AG20443 (cell line): ENCODE data around the gene SDF2L1.
"Not testable (repeated sequence)": the region's sequence is repeated elsewhere in the genome, so short reads cannot be mapped to it uniquely, and the experiment has no call there.

ENCODE experiments used
- DNase-seq: peaks from one replicate; pipeline ENCODE4 v3.0.0; 2012; ENCODE audit warnings: low spot score, mixed read lengths

The SDF2L1 gene, protein sequence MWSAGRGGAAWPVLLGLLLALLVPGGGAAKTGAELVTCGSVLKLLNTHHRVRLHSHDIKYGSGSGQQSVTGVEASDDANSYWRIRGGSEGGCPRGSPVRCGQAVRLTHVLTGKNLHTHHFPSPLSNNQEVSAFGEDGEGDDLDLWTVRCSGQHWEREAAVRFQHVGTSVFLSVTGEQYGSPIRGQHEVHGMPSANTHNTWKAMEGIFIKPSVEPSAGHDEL

DNA sequence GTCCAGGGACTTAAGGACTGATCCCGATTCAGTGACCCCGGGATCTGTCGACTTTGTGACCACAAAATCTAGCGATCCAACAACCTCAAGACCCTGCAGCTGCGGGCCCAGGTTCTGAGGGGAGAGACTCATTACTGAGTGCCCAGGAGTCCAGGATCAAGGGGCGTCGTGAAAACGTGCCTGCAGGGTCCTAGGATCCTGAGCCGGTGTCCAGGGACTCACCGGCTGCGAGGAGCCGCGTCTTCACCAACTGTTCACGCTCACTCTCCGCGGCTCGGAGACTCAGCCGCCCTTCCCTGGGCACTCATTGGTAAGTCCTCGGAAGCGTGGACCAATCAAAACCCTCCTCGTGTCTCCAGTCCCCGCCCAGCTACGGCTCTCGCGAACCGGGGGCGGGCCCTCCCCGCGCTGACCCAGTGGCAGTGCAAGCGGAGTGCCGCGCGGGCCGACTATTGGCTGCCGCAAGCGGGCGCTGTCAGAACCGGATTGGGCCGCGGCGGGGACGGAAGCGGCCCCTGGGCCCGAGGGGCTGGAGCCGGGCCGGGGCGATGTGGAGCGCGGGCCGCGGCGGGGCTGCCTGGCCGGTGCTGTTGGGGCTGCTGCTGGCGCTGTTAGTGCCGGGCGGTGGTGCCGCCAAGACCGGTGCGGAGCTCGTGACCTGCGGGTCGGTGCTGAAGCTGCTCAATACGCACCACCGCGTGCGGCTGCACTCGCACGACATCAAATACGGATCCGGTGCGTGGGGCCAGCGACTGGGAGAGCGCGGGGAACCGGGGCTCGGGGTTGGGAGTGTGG, at the start of gene SDF2L1:
Gene SDF2L1 (plus strand): TSS at position 514 of the 795 bp plus-strand sequence. CDS start 35 bp downstream, at position 549.
- peak; percentile 99 for DNase-seq

DNA sequence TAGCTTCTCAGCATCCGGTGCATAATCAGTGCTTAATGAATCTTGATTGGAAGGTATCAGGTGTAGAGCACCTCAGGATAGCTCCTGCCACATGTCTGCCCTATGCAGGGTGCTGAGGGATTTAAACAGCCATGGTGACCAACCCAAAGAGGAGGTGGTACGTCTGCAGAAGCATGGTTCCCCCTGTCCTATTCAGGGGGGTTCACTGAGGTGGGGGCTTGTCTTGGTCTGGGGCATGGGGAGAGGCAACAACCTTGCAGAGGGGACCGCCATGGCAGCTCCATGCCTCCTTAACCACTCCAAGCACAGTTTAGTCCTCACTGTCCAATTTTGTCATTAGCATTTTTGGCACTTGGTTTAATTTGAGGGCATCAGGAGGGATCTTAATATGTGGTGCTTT, 49.7 kb upstream of the SDF2L1 start:
- DNase-seq, result no peak

DNA sequence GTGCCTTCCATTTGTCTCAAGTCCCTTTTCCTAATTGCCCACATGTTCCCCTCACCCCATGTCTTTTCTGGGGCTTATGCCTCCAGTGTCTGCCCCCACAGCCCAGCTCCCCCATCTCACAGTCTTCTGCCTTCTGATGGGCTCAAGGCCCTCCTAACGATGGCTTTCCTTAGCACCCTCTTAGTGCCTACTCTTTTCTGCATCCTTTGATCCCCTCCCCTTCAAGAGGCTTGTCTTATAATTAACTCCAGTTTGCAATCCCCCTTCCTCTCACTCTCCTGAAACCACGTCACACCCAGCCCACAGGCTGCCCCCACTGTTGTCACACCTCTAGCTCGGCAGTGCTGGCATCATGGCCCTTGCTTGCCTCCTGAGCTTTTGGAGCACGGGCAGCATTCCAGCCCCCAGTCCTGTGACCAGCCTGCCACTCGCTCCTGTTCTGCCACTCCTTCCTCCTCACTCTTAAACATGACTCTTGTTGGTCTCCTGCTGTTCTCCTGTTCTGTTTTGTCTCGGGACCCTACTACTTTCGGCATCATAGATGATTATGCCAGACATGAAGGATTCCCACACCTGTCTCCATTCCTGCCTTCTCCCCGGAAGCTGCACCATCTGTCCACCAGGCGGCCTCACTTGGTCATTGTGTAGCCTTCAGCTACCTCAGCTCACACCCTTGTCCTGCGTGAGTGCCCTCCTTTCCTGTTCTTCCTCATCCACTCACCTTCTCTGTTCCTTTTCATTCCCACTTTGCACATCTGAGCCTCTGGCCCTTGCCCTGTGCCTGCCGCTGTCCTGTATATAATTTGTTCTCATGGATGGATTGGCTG, 48.5 kb upstream of the SDF2L1 start:
- DNase-seq, result no peak

DNA sequence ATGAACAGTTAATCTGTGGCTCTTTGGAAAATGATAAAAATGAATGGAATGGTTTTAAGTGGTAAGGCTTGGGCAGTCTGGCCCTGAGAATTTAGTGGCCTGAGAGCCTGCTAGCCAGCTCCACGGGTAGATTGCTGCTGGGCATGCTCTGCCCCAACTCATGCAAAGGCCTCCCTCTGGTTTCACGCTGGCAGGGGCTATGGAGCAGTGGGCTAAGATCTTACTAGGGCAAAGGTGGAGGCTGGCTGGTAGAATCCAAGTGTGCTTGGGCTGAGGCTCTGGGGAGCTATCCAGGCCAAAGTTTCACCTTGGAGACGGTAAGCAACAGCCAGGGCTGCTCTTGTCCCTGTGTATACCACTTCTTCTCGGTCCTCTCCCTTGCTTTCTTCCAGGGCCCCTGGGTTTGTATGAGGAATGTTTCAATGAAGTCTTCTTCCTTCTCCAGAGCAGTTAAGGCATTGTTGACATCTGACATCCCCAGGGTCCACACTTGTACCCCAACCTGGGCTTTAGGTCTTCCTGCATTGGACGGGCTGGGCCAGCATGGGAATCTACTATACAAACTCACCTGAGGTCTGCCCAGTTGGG, 47.1 kb upstream of the SDF2L1 start:
- no peak for DNase-seq

DNA sequence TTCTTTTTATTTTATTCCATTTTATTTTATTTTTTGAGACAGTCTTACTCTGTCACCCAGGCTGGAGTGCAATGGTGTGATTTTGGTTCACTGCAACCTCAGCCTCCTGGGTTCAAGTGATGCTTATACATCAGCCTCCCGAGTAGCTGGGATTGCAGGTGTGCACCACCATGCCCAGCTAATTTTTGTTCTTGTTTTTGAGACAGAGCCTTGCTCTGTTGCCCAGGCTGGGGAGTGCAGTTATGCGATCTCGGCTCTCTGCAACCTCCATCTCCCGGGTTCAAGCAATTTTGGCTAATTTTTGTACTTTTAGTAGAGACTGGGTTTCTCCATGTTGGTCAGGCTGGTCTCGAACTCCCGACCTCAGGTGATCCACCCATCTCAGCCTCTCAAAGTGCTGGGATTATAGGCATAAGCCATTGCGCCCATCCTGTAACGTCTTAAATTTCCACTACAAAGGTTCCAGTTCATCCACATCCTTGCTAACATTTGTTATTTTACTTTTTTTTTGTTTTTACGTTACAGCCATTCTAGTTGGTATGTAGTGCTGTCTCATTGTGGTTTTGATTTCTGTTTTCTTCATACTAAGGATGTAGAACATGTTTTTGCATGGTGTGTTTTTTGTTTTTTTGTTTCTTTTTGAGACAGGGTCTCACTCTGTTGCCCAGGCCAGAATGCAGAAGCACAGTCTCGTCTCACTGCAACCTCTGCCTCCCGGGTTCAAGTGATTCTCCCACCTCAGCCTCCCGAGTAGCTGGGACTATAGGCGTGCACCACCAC, 45.6 kb upstream of the SDF2L1 start:
- not testable (repeated sequence) for DNase-seq

DNA sequence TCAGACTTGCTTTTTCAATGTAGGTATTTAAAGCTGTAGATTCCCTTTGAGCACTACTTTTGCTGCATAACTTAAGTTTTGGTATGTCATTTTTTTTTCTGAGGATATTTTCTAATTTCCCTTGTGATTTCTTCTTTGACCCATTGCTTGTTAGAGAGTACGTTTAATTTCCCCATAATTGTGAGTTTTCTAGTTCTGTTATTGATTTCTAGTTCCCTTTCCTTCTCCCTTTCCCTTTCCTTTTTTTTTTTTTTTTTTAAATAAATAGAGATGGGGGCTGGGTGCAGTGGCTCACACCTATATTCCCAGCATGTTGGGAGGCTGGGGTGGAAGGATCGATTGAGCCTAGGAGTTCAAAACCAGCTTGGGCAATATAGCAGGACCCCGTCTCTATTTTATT, 43.8 kb upstream of the SDF2L1 start:
- no peak for DNase-seq

DNA sequence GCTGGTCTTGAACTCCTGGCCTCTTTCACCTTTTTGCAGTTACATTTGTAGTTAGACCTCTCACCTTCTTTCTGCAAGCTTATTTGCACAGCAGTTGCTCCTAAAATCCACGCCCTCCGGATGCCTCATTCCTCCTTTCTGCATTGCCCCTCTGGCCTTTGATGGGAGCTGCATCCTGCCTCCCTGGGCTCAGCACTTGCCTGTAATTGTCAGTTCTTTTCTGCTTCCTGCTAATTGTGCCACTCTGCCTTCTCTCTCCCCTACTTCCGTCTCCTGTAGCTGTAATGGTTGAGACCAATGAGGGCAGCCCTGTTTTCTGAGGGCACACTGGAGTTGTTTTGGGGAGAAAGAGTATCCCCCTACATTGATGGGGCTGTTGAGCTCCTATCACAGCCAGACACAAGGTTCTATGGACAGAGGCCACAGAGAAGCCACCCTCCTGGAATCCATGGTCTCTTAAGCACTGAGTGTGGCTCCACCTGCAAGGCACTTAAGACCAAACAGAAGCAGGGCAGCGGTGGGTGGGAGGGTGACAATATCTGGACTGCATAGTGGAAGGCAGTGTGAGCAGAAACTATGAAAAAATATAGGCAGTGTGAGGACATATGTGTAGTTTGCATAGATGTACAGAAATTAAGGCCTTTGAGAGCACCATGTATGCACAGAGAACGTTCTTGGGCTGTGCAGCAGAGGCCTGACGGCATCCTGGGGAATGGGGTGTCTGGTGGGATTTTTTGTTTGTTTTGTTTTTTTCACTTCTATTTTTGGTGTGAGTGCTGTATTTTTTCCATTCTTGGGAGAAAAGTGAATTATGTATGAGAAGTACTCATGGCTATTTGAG, 42.8 kb upstream of the SDF2L1 start:
- no peak for DNase-seq

DNA sequence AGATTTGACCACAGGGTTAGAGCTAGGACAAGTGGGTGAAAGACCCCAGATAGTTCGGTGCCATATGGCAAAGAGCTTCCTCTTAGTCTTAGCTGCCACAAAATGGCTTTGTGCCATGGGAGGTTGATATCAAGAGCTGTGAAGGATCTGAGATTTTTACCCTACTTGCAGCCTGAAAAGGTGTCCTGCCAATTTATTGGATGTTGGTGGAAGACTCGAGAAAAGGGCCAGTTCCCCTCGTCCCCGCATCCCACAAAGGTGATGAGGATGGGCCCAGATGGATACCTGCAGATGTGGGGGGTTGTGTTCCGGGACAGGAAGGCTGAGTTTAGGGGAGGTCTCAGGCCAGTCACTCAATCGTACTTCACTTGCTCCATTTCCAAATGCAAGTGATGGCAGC, 39.5 kb upstream of the SDF2L1 start:
- no peak for DNase-seq

DNA sequence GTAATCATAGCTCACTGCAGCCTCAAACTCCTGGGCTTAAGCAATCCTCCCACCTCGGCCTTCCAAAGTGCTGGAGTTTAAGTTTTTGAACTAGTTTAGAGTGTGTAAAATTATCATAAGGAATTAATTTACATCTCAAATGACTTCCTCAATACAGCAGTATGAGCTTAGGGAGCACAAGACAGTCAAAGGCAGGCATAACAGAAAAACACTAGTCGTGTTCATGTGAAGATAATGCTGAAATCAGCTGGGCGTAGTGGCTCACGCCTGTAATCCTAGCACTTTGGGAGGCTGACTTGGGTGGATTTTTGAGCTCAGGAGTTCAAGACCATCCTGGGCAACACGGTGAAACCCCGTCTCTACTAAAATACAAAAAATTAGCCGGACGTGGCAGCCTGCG, 38.1 kb upstream of the SDF2L1 start:
- DNase-seq, result no peak

DNA sequence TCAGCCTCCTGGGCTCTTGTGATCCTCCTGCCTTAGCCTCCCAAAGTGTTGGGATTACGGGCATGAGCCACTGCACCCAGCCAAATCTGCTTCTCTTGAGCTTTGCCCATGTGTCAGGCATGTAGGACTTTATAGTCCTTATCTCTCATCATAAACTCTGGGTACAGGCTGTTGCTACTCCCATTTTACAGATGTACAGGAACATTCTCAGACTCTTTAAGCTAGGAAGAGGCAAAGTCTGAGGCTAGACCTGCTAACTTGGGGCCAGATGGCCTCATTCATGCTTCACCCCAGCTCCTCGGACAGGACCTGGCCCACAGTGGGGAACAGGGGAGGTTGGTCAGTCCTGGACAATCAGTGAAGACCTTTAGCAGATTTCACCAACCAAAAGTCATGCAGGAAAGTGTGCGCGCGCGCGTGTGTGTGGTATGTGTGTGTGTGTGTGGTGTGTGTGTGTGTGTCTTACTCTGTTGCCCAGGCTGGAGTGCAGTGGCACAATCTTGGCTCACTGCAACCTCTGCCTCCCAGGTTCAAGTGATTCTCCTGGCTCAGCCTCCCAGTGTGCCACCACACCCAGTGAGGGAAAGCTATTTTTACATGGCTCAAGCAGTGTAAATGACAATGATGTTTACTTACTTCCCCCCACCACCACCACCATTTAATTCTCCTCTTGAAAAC, 36.1 kb upstream of the SDF2L1 start:
- DNase-seq, result no peak

DNA sequence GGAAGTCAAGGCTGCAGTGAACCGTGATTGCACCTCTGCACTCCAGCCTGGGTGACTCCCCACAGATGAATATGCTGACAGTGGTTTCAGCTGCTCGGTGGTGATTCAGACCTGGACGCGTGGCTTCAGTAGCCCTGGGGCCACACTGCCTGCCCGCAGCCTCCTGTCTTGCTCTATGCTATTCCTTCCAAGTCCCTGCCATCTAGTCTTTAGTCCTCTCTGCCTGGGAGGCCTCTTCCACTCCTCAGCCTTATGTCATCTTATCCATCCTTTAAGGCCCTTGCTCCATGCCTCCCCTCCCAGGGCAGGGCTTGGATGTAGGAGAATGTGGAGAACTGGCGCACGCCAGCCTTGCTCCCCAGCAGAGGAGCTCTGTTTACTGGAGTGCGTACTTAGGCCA, 35.3 kb upstream of the SDF2L1 start:
- no peak for DNase-seq

DNA sequence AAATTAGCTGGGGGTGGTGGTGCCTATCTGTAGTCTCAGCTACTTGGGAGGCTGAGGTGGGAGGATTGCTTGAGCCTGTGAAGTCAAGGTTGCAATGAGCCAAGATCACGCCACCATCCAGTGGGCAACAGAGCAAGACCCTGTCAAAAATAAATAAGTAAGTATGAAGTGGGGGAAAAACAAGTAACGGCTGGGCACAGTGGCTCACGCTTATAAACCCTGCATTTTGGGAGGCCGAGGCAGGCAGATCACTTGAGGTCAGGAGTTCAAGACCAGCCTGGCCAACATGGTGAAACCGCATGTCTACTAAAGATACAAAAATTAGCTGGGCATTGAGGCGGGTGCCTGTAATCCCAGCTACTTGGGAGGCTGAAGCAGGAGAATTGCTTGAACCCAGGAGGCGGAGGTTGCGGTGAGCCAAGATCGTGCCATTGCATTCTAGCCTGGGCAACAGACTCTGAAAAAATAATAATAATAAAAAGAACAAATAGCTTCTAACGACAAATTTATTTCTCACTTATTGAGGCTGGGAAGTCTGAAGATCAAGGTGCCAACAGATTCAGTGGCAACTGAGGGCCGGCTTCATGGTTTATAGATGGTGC, 32.4 kb upstream of the SDF2L1 start:
- DNase-seq, result not testable (repeated sequence)

DNA sequence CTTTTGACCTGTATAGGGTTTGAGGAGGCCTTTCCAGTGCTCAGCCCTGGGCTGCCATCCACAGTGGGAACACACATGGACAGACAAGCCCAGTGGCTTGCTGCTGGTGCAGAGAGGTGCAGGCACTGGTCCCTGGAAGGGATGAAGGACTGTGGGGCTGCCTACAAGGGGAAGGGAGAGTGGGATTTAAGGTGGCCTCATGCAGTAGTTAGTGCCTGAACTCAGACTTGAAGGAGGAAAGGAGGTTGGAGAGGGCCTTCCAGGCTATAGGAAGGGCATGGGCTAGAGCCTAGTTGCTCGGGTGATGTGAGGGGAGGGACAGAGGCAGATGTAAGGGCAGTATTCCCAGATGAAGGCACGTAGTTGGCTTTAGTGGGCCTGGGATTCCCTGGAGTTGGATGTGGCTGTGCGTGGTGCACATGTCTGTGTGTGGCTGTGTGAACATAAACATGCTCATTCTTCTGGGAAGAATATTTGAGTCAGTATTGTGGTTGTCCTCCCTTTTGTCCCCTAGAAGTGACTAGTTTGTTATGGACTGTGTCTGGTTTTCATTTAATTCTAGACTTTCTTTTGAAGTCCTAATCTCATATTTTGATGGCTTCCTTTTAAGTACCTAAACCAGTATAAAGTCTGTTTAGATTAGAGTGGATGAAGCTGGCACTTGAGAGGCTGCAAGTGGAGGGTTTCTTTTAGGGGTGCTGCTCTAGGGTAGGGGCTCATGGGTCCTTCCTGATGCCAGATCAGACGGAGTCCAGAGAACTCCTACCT, 30.7 kb upstream of the SDF2L1 start:
- no peak for DNase-seq

DNA sequence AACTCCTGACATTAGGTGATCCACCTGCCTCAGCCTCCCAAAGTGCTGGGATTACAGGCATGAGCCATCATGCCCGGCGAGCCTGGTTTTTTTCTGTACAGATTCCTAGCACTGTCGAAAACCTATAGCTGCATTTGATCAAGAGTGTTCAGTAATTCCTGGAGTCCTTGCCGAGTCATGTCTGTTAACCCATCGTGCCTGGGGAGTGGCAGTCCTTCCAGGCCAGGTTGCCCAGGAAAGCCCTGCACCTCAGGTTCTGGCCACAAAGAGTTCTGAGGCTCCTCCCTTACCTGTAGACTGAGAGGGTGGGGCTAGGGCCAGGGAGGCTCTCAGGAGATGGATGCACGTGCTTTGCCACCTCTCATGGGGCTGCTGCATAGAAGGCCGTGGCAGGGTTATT, 29.2 kb upstream of the SDF2L1 start:
- DNase-seq, result no peak

DNA sequence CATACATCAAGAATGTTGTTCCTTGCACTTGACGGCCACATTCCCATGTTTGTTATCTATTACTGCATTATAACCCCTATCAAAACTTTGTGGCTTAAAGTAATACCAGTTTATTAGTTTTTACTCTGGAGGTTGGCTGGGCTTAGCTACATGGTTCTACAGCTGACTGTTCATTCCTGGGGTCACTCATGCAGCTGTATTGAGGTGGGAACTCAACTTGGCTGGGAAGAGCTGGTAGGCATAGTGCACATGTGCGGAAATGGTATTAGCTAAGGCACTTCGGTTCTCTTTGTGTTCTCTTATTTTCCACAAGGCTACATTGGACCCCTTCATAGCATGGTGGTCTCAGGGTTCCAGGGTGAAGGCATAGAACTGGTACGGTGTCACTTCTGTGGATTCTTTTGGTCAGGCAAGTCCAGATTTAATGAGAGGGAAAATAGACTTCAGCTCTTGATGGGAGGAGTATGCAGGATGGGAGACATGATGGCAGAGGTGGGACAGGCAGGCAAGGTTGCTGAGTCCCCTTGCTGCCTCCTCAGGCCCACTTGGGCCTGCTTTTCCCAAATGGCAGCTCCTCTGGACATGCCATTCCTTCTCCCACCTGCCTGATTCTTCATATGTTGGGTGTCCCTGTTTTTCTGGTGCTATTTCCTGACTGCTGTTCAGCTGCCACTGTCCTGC, 28.4 kb upstream of the SDF2L1 start:
- DNase-seq, result no peak

DNA sequence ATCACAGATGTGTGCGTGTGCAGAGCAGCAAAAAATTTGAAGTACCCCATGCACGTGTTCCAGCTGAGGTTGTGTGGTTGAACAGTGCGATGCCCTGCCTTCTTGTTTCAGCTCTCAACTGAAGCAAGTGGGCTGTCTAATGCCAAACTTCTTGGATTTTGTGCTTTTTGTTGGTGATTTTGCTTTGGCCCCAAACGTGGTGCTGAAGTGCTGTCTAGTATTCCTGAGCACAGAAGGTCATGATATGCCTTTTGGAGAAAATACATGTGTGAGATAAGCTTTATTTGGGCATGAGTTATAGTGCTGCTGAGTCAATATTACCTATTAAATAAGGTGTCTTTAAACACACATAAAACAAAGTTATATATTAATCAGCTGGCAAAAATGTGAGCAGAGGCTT, 26.4 kb upstream of the SDF2L1 start:
- no peak for DNase-seq

DNA sequence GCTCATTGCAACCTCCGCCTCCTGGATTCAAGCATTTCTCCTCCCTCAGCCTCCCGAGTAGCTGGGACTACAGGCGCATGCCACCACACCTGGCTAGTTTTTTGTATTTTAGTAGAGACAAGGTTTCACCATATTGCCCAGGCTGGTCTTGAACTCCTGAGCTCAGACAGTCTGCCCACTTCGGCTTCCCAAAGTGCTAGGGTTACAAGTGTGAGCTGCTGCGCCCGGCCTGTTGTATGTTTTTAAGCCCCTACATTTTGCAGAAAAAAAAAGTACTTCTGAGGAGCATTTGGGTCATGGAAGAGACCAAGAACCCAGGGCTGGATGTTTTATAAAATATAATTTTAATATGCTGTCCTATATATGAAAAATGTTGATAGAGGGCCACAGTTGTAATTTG, 24.8 kb upstream of the SDF2L1 start:
- DNase-seq, result not testable (repeated sequence)

DNA sequence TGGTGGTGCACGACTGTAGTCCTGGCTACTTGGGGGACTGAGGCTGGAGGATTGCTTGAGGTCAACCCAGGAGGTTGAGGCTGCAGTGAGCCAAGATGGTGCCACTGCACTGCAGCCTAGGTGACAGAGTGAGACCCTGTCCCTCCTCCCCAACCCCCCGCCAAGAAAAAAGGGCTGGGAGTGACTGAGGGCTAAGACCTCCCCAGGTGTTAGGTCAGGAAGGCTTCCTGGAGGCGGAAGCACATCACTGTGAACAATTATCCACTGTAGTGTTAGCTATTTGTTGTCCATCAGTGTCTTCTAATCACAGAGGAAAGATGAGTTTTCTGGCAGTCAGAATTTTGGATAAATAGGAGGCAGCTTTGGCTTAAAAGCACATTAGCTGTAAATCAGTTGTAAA, 21.1 kb upstream of the SDF2L1 start:
- DNase-seq, result no peak
